ENCODE data around the gene SLC25A44.

- TF ChIP-seq CTCF (IDR thresholded peaks at IDR 0.05) (no peak), POLR2AphosphoS5 (IDR thresholded peaks at IDR 0.05; ENCODE audit: low read depth, low read length) (no peak), SIN3A (IDR thresholded peaks at IDR 0.05; ENCODE audit: borderline replicate concordance, insufficient read depth, low read depth, low read length) (no peak)
These were observed 47.5 kb downstream of the SLC25A44 start for GRCh38 chr1:156241311-156241811.
